ENCODE data around the gene TCHP.
"Not testable (repeated sequence)": the region's sequence is repeated elsewhere in the genome, so short reads cannot be mapped to it uniquely, and the experiment has no call there.

The TCHP gene

DNA sequence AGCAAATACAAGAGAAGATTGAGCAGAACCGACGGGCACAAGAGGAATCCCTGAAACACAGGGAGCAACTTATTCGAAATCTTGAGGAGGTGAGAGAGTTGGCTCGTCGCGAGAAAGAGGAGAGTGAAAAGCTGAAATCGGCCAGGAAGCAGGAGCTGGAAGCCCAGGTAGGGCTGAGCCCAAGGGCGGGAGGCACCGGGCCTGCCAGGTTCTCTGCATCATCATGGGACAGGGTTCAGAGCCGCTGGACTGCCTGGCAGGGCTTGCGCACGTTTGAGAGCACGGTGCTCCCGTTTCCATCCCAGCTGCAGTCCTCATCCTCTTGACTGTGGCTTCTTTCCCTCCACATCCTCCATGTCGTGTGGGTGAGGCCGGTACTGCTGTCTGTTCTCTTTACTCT lies 14.4 kb downstream of the TCHP start:
- DNase-seq: no peak

DNA sequence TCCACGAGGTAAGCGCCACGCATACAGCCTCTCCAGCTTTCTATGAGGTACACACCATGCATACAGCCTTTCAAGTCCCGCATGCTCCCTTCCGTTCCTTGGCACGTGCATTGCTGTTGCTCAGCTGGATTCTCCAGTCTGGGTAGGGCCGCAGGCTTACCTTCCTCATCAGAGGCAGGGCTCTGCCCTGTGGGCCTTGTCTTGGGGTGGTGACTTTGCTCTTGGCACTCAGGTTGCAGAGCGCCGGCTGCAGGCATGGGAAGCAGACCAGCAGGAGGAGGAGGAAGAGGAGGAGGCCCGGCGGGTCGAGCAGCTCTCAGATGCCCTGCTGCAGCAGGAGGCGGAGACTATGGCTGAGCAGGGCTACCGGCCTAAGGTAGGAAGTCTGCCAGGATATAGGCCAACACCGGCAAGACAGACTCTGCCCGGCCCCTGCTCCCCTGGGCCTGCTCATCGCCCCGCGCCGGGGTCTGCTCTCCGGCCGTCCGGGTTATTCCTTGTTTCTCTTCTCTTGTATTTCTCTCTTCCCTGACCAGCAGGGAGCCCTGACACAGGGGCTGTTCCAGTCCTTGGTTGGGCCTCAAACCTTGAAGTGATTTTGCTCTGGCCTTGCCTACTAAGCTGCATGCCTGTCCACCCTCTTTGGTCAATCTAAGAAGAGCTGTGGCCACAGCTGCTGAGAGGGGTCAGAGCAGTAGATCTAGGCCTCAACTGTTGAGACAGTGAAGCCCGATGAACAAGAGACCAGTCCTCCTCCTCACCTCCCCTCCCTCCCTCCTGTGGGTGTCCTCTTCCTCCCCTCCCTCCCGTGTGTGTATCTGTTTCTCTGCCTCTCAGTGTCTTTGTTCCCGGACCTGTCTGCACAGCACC lies 15.3 kb downstream of the TCHP start:
- DNase-seq: no peak

DNA sequence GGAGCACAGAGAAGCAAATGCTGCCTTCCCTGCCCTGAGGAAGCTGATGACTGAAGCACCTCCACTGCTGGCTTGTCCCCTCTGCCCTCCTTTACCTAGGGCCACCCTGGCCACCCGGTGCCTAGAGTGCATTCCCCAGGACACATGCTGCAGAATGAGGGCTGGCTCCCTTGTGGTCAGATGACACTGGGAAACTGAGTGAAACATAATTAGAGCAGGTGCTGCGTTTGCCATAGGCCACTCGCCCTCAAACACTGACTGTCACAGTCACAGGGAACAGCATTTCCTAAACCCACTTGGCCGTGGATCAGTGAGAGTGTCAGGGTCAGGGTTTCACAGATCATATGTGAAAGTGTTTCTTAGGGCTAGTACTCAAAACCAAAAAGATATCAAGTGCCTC lies 16.0 kb downstream of the TCHP start:
- DNase-seq: no peak

DNA sequence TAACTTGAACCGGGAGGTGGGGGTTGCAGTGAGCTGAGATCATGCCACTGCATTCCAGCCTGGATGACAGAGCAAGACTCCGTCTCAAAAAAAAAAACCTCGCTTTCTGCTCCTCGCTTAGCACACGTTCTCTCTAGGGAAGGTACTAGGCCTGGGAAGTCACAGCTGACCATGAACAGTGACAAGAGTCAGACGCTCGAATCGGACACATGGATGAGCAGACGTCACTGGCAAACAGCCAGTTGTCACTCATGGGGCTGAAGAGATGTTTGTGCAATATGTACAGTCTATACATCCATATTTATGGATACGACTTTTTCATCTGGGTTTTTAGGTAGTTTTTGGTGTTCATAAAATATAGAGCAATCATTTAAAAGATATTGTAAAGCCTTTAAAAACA lies 19.4 kb downstream of the TCHP start:
- DNase-seq: no peak

DNA sequence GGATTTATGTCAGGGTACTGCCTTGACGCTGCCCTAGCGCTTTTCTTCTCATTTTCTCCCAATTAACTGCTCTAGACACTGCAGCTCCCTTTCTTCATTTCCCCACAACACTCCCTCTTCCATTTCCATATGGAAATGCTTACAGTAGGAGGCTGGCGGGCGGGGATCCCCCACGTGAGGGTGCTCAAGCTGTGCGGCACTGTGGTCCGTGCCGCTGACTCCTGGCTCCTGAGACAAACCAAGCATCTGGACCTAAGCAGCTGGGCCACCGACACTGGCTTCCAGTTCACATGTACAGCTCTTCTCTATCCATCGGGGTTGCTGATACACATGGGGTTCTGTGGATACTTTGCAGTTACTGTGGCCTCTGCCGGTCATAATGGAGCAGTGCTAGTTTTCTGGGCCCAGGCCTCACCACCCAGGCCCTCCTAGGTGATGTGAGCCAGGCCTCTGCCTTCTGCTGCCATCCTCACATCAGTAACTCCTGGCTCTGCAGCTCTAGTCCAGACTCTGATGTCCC lies 20.2 kb downstream of the TCHP start:
- no peak for DNase-seq

DNA sequence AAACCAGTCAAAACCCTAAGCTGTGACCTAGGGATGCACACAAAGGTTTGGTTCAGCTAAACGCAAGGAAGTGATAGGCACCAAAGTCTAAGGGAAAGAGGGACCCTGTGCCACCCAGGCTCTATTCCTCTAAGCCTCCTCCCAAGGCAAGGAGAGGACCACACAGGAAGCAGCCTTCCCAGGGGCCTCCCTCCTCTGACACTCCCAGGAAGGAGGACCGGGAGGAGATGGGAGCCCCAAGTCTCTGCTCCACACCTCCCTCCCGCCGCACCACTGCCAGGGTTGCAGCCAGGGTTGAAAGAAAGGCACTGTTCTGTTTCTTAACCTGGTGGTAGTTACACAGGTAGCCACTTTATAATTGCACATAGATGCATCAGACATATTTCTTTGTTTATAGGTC lies 21.9 kb downstream of the TCHP start:
- DNase-seq: no peak

DNA sequence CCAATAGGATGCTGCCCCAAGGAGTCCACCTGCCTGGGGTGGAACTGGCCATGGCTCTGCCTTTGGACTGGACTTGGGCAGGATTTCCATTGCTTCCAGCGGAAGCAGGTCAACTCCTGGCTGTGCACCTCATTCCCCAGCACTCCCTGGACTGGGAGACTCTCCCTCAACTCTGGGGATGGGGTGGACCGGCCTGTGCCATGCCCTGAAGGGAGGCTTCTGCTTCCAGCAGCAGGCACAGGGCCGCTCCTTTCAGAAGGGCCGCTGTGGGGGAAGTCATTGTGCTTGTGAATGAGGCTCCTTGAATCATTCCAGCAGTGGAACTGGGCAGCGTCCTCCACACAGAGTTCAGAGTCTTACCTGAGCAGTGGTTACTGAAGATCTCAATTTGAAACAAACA lies 23.0 kb downstream of the TCHP start:
- DNase-seq: no peak

DNA sequence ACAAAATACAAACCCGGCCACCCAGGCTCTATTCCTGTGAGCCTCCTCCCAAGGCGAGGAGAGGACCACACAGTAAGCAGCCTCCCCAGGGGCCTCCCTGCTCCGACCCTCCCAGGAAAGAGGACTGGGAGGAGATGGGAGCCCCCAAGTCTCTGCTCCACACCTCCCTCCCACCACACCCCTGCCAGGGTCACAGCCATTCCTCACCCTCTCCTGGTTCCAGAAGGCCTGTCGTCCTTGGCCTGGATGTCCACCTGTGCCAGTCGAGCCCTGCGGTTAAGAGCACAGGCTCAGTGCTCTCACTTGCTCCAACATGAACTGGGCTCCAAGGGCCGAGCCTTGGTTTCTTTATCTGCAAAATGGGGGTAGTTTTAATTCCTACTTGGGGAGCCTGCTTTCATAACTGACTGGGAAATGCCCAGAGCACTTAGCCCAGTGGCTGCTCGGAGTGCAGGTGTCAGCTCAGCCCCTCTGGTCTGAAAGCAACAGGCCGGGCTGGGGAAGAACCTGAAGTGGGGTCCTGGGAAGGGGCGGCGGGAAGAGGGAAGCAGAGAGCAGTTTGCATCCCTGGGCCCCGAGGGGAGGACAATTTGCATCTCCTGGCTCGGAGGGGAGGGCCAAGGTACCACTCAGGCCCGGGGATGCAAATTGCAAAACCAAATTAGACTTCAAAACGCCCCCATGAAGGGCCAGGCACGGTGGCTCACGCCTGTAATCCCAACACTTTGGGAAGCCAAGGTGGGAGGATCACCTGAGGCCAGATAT lies 23.6 kb downstream of the TCHP start:
- no peak for DNase-seq

DNA sequence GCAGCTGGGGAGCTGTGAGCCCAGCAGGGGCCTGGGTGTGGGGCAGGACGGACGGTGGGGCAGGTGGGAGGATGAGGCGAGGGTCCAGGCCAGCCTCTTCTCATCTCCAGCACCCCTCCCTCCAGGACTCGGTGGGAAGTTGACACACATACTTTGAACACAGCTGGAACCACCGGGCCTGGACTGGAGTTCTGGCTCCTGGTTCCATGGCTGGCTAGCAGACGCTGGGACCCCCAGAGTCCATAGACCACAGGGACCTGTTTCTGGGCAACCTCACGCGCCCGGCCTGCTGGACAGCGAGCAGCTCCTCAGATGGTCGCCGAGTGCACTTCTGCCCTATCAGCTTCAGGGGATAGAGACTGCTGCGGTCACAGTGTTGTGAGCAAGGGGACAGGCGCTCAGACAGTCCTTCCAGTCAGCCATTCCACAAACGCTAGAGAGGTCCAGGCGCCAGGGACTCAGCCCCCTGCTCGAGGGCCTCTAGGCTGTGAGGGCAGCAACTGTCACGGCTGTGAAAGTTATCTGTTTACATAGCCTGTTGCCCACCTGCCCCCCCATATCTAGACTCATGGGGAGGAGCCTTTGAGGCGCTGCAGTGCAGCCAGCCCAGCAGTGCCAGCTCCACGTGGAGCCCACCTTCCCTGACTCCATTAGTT lies 25.2 kb downstream of the TCHP start:
- DNase-seq: no peak

DNA sequence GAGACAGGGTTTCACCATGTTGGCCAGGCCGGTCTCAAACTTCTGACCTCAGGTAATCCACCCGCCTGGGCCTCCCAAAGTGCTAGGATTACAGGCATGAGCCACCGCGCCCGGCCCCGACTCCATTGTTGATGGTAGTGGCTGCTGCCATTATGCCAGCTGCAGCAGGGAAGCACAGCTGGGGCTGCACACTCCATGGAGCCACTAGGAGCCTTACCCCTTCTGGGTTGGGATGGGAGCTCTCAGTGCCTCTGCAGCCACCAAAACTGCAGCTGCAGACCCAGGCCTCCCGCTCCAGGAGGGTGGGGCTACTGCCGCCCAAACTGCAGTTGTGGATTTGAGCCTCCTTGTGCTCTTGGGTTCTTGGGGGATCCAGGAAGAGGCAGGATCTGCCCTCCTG lies 25.9 kb downstream of the TCHP start:
- no peak for DNase-seq

DNA sequence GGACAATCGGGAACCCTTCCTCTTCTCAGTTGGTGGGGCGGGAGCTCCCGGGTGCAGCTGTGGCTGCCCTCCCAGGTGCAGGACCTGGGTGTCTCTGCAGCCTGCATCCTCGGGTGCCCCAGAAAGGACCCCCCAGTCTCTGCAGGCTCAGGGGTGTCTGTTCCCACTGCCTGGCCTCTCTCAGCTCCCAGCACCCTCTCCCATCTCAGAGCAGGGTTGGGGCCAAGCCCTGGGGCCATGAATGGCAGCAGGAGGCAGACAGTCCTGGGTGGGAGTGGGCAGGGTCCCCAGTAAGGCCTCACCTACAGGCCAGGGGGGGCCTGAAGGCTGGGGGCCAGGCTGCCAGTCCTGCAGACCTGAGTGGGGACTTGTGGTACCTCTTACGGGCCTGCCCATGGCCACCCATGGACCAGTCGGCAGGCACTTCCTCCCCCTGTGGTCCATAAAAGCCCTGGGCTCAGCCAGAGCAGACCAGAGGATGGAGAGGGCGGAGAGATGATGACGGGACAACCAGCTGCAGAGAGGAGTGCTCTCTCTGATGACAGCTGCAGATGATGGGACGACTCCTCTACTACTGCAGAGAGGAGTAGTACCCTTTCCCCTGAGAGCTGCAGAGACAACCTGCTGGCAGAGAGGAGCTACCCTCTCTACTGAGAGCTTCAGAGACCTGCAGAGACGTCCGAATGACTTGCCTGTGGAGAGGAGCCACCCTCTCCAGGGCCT lies 26.6 kb downstream of the TCHP start:
- no peak for DNase-seq

DNA sequence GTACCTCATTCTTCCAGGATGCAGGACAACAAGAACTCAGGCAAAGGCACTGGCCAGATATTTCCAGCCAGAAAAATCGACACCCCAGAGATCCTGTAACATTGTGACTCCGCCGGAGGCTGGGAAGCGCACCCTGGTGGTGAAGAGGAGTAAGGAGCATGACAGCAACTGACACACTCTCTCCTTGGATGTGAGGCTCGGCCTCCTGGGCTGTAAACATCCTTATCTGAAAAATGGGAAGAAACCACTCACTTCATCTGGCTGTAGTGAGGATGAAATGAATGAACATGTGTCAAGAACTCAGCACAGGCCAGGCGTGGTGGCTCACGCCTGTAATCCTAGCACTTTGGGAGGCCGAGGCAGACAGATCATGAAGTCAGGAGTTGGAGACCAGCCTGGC lies 27.5 kb downstream of the TCHP start:
- DNase-seq: no peak

DNA sequence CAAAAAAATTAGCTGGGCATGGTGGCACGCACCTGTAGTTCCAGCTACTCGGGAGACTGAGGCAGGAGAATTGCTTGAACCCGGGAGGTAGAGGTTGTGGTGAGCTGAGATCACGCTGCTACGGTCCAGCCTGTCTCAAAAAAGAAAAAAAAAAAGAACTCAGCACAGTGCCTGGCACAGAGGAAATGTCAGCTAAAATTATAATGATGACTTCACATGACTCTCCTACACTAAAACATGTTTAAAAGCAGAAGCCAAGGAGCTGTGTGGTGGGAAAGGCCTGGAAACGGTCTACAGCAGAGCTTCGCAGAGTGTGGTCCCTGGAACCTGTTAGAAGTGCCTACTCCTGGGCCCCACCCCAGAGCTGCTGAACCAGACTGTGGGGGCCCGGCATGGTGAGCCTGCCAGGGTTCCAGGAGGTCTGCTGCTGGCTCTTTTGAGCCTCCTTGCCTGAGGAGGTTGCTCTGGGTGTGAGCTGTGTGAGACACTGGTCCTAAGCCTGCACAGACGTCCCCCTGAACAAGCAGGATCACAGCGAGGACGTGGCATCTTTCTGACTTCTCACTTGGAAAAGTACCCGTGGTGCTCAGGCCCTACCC lies 28.1 kb downstream of the TCHP start:
- DNase-seq: no peak

DNA sequence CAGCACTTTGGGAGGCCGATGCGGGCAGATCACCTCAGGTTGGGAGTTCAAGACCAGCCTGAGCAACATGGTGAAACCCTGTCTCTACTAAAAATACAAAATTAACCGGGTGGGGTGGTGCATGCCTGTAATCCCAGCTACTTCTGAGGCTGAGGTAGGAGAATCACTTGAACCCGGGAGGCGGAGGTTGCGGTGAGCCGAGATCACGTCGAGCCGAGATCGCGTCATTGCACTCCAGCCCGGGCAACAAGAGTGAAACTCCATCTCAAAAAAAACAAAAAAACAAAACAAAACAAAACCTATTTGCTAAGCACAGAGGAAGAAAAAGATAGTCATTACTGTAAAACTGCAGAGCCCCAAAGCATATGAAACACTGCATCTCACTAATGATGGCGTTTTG lies 29.3 kb downstream of the TCHP start:
- not testable (repeated sequence) for DNase-seq

DNA sequence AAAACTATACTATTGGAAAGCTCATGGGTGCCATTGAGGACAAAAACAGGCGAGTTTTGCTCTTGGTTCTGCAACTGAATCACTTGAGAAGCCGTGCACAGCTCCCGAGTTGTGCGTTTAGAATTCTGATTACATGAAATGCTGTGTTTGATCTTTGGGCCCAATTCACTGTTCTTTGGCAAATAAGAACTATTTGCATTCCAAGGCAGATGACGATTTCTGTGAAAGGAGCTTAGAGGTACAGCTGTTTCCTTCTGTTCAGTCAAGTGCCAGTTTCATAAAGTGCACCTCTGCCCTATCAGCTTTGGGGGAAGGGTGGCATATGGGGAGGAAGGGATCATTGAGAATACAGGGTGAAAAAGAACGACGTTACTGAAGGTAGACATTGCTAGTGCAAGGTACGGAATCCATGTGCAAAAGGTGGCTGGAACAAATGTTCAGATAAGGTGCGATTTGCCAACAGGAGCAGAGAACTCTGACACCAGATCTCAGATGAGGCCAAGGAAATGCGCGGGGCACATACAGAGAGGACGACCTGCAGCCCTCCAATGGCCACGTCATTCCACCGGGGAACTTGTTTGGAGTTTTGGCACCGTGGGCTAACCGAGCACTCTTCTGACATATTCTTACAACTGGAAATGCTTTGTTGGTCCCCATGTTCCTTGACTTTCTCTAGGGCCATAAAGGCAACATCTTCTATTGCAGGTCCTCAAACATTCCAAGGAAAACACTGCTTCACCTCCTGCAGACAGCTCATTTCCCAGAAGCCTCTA lies 30.1 kb downstream of the TCHP start:
- no peak for DNase-seq

DNA sequence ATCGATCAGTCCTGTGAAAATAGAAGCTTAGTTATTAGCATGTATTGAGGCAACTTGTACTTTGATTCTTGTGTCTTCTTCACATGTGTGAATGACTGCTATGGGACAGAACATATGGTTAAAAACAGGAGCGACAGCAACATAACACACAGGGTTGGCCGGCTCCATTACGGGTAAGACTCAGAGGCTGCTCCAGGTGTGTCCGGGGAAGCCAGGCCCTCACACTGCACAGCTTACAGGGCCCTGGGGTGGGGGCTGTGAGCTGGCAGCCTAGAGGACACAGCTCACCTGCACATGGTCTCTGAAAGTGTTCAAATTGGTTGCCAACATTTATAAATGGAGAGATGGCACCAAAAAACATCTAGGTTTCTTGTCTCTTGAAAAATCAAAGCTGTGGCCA lies 31.1 kb downstream of the TCHP start:
- no peak for DNase-seq

DNA sequence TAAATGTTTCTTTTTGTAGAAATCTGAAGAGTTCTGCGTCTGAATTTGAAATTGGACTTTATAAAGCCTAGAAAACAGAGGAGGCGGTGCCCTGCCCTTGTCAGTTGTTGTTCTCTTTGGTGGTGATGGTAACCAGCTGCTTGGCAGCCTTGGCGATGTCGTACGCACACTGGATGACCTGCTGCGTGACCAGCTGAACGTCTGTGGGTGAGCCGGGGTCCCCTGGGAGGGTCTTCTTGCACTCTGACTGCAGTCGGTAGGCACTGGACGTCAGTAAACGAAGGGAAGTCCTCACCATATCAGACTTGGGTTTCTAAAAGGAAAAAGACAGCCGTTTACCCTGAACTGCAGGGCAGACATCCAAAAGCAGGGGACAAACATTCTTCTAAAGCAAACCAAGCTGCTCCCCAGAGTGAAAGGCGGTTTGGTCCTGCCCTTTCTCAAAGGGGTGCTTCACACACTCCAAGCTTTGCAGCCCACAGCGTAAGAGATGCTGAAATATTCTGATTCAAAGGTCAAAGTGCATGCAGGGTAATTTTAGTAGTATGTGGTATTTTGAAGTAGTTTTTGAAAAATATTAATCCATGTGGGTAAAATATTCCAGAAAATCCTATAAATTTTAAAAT lies 32.9 kb downstream of the TCHP start:
- no peak for DNase-seq

DNA sequence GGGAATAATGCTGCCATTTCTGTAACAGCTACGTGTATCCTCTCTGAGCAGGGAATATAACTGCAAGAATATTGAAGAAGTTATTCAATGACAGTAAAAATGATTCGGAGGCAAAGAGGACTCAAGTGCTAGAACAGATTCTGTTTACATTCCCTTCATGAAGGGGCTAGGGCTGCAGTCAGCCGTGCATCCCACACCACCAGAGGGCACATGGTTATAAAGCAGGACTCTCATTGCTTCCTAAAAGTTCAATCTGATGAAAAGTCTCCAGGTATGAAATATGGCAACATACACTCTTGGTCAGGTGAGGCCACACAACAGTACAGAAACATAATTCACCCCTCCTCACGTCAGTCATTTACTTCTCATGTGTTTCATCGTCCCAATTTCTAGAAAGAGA lies 34.0 kb downstream of the TCHP start:
- DNase-seq: no peak

DNA sequence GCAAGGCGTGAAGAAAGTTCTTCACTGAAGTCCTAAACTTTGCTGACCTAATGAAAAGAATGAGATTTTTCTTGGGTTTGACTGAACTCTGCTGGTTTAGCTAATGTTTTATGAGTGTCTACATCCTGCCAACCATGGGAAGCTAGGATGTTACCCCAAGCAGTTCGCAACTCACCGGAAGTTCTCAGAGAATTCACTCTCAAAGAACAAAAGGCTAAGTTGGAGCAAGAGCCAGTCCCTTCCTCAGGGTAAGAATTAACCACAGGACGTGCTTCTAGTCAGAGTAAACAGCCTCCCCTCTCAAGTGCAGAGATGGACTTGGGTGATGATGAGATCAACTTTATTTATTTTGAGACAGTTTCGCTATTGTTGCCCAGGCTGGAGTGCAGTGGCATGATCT lies 37.3 kb downstream of the TCHP start:
- DNase-seq: no peak

DNA sequence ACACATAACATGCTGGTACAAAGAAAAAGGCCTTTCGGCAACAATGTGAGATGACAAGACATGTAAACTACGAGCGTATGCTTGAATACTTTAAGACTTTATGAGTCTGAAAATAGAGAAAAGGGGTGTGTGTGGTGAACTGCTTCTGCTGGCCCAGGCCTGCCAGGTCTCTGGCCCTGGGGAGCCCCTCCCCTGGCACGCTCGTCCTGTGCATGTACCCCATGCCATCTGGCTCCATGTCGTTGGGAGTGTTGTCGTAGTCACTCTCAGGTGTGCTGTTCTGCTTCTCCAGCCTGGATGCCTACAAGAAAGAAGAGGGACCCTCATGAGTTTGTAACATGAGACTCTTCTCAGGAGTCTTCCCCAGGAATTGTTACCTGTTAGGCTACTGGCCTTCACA lies 38.9 kb downstream of the TCHP start:
- no peak for DNase-seq

DNA sequence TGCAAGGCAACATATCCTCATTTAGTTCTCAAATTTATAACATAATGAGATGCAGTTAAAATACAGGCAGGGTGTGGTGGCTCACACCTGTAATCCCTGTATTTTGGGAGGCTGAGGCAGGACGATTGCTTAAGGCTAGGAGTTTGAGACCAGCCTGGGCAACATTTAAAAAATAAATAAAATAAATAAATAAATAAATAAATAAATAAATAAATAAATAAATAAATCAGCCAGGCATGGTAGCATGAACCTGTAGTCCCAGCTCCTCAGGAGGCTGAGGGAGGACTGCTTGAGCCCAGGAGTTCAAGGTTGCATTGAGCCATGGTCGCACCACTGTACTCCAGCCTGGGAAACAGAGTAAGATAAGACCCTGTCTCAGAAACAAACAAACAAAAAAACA lies 39.4 kb downstream of the TCHP start:
- DNase-seq: no peak

Measured in NCI-H2081 (cell line).